Adrenal gland (tissue), 12 donors: ENCODE data around the gene ISM1. TPM values are rescaled to one million over a fixed set of nuclear protein-coding genes. Genes with fewer than 3 reads are reported as not detected.
A peak's percentile ranks its signal among the peaks of the same experiment; 100 is the strongest.

ENCODE experiments used
- DNase-seq, 7 donors: peaks; one replicate each; pipeline ENCODE4 v3.0.0-alpha.2; 2019 to 2020
- H3K27ac ChIP-seq, 5 donors: fragments of 200-600 bp; sonication (generic) in 4 of 5; 1 replicate in 3 of 5; 2 replicates in 2 of 5; pipeline versions ENCODE4 v1.5.1 to v1.8.0; 2016 to 2020; ENCODE audit warnings: mild to moderate bottlenecking in 1 of 5
- H3K27me3 ChIP-seq: fragments of 200-600 bp; 2 replicates; pipeline ENCODE4 v1.8.0; 2021
- H3K36me3 ChIP-seq, 2 donors: fragments of 200-600 bp; replicated peaks in 1 of 2; 1 replicate in 1 of 2; 2 replicates in 1 of 2; pipeline versions ENCODE4 v1.5.1 to v1.8.0; 2018 to 2022
- H3K4me1 ChIP-seq, 2 donors: fragments of 200-600 bp; replicated peaks in 1 of 2; 1 replicate in 1 of 2; 2 replicates in 1 of 2; pipeline versions ENCODE4 v1.5.1 to v1.8.0; 2018 to 2021
- H3K4me3 ChIP-seq, 4 donors: fragments of 200-600 bp; sonication (generic) in 3 of 4; one replicate each; pipeline ENCODE4 v1.5.1; 2016 to 2018
- H3K9me3 ChIP-seq, 3 donors: fragments of 200-600 bp; sonication (generic) in 1 of 3; replicated peaks in 1 of 3; 1 replicate in 2 of 3; 2 replicates in 1 of 3; pipeline versions ENCODE4 v1.5.1 to v1.8.0; 2016 to 2021
- POLR2A ChIP-seq, 2 donors: fragments of 450-650 bp; IDR thresholded peaks; one replicate each; pipeline ENCODE4 v1.6.1; 2017; ENCODE audit warnings: antibody characterized with exemption in 2 of 2, mild to moderate bottlenecking in 2 of 2, moderate library complexity in 1 of 2
- WGBS, 4 donors: extraction: QIAGEN DNeasy Blood & Tissue Kit in 2 of 4; methylation state at CpG; one replicate each; pipeline versions ENCODE4 v1.1.5 to v1.1.7; 2013 to 2017; 5-methylcytosine and 5-hydroxymethylcytosine counted together
- intact Hi-C, 2 donors: fragments of 100-400 bp; cut with DNase I; formaldehyde crosslinking; loops; one replicate each; pipeline versions ENCODE4 v1.14.1 to v1.15.0; 2022 to 2023
- polyA plus RNA-seq, 3 donors: library from polyadenylated mRNA; stranded (reverse); fragments of 200-250 nt in 2 of 3; fragments of 350-450 nt in 1 of 3; fragmentation: Illumina TruSeq in 1 of 3; extraction: RNeasy Lipid Tissue Mini Kit (QIAGEN cat#74804) in 1 of 3; gene quantifications; one replicate each; pipeline ENCODE4 v1.2.3, GENCODE V29; 2013 to 2014
- total RNA-seq, 9 donors: library from RNA; depleted of rRNA in 4 of 9; stranded (reverse); fragments of >200 nt in 4 of 9; fragments of 120-200 nt in 1 of 9; fragmentation: NEBNext Ultra II Directional in 1 of 9; extraction: Animal tissue kit (Norgen Biotek cat#: 25700) in 1 of 9; gene quantifications; one replicate each; pipeline versions ENCODE4 v1.1.0 to v1.2.4, GENCODE V29; 2013 to 2023
- TF ChIP-seq, protein P1 (sequence below), 6 experiments: fragments of 450-650 bp in 4 of 6; fragments of 200-600 bp in 2 of 6; sonication (generic) in 1 of 6; IDR thresholded peaks; 1 replicate in 5 of 6; 2 replicates in 1 of 6; pipeline versions ENCODE4 v1.5.1 to v1.8.0; 2016 to 2021; ENCODE audit warnings: antibody characterized with exemption in 6 of 6, mild to moderate bottlenecking in 2 of 6, moderate library complexity in 1 of 6
- donor health status: healthy with polysubstance abuse.
- donor health status: Bipolar disorder and iron deficiency.
- donor health status: DM: yes; HTN: yes; CAD: no.
- donor health status: DM: no; HTN: no; CAD: no.
- donor health status: DM: no; HTN: no; CAD: no.
- donor health status: DM: yes; HTN: yes; CAD: no.

The ISM1 gene
- total and polyA plus RNA-seq, 12 donors: 0.17 to 4.4 (median 1.8) TPM

GRCh38 chr20:13263451-13263850, 42.4 kb downstream of the ISM1 start:
- Histone ChIP-seq H3K36me3 (no peaks in the 10 kb centered on the region), H3K27me3 (no peaks in the 10 kb centered on the region), H3K4me3 (no peak overlapping the region), H3K27ac (no peak overlapping the region), H3K9me3 (no peaks in the 10 kb centered on the region), H3K4me1 (no peaks in the 10 kb centered on the region)
- no peak for DNase-seq
- 48 to 63% (median 57%) methylated on average over 5 of the region's 5 CpGs for WGBS, 4 donors
- no peak for TF ChIP-seq POLR2A (IDR thresholded peaks at IDR 0.05)
- TF ChIP-seq, protein P1, sequence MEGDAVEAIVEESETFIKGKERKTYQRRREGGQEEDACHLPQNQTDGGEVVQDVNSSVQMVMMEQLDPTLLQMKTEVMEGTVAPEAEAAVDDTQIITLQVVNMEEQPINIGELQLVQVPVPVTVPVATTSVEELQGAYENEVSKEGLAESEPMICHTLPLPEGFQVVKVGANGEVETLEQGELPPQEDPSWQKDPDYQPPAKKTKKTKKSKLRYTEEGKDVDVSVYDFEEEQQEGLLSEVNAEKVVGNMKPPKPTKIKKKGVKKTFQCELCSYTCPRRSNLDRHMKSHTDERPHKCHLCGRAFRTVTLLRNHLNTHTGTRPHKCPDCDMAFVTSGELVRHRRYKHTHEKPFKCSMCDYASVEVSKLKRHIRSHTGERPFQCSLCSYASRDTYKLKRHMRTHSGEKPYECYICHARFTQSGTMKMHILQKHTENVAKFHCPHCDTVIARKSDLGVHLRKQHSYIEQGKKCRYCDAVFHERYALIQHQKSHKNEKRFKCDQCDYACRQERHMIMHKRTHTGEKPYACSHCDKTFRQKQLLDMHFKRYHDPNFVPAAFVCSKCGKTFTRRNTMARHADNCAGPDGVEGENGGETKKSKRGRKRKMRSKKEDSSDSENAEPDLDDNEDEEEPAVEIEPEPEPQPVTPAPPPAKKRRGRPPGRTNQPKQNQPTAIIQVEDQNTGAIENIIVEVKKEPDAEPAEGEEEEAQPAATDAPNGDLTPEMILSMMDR (IDR thresholded peaks at IDR 0.05): no peak
- intact Hi-C loops: no loop called here

GRCh38 chr20:13264907-13265306, 43.8 kb downstream of the ISM1 start:
- no peak for DNase-seq
- Histone ChIP-seq H3K9me3 (no peaks in the 10 kb centered on the region), H3K27me3 (no peaks in the 10 kb centered on the region), H3K27ac (no peak overlapping the region), H3K4me3 (no peak overlapping the region), H3K4me1 (no peaks in the 10 kb centered on the region), H3K36me3 (no peaks in the 10 kb centered on the region)
- whole genome bisulfite sequencing, 4 donors: 83 to 88% (median 85%) methylated on average over 4 to 5 of the region's 5 CpGs
- TF ChIP-seq, protein P1 (IDR thresholded peaks at IDR 0.05): no peak
- intact Hi-C loops: no loop called here

DNA sequence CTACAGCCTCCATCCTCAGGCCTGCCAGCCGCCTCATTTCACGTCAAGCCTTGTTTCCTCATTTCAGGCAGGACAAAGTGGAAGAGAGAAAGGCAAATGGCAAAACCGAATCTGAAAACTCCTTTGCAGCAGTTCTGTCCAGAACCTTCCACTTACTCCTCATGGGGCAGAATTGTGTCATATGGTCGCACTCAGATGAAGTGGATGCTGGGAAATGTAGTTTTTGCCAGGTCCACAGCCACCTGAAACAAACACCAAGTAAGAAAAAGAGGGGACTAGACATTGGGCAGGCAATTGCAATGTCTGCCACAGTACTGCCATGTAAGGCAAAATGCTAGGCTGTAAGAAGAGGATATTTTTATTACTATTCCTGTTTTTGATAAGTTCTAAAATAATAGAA, 44.9 kb downstream of the ISM1 start:
- no peak for DNase-seq
- no peaks in the 10 kb centered on the region for H3K27me3 ChIP-seq
- H3K27ac ChIP-seq: no peak overlapping the region
- intact Hi-C loops: no loop called here
- H3K4me1 ChIP-seq: no peaks in the 10 kb centered on the region
- 77 to 89% (median 87%) methylated on average over 4 of the region's 4 CpGs for WGBS, 4 donors
- no peaks in the 10 kb centered on the region for H3K9me3 ChIP-seq
- TF ChIP-seq, protein P1 (IDR thresholded peaks at IDR 0.05): no peak
- no peak for TF ChIP-seq POLR2A (IDR thresholded peaks at IDR 0.05)
- no peak overlapping the region for H3K4me3 ChIP-seq
- H3K36me3 ChIP-seq: no peaks in the 10 kb centered on the region

DNA sequence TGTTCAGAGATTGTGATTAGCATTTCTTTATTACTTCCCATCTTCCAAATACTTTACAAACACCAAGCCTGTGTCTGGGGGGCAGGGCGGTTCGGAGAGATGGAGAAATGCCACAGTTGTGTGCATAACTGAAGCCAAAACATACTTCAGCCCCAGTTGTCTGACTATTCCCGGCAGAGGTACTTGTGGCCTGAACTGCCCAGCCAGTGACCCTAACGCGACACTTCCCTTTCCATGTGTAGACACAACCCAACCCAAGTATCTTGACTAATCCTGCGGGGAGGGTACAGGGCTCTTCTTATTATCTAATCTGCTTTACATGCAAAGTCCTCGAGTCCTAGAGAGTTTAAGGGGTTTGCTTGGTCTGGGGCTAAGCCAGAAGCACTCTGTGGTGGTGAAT, 46.2 kb downstream of the ISM1 start:
- Histone ChIP-seq H3K27me3 (no peaks in the 10 kb centered on the region), H3K4me3 (no peak overlapping the region), H3K4me1 (no peaks in the 10 kb centered on the region), H3K27ac (no peak overlapping the region), H3K36me3 (no peaks in the 10 kb centered on the region), H3K9me3 (no peaks in the 10 kb centered on the region)
- 66 to 76% (median 70%) methylated on average over 7 of the region's 7 CpGs for WGBS, 4 donors
- DNase-seq: peak in 1 of 7 donors; percentile 1
- no peak for TF ChIP-seq POLR2A (IDR thresholded peaks at IDR 0.05)
- TF ChIP-seq, protein P1 (IDR thresholded peaks at IDR 0.05): no peak
- intact Hi-C loops: no loop called here
